Keratinocyte (primary cell): Measurements from ENCODE around the gene CLHC1. TPM values are rescaled to one million over a fixed set of nuclear protein-coding genes. Genes with fewer than 3 reads are reported as not detected.
A peak's percentile ranks its signal among the peaks of the same experiment; 100 is the strongest.

Source experiments
- DNase-seq: peaks from one replicate; pipeline ENCODE4 v3.0.0-alpha.2; 2011; ENCODE audit warnings: low read depth, missing footprints, low spot score
- FAIRE-seq: peaks from 2 replicates; lab custom pipeline; 2011; peaks lifted over from hg19 to GRCh38; lab: Jason Lieb, UNC
- H2AFZ ChIP-seq: 2 replicates; pipeline ENCODE4 v1.6.0; 2012; ENCODE audit warnings: low read length, control low read depth, inconsistent platforms; ENCODE audit not compliant: control insufficient read depth
- H3K27ac ChIP-seq: 2 replicates; pipeline ENCODE4 v1.5.1; 2011; ENCODE audit warnings: low read length; ENCODE audit not compliant: control insufficient read depth, insufficient read depth
- H3K27me3 ChIP-seq: 3 replicates; pipeline ENCODE4 v1.6.0; 2011; ENCODE audit warnings: low read length; ENCODE audit not compliant: control insufficient read depth, insufficient read depth; ENCODE audit errors: extremely low read depth
- H3K36me3 ChIP-seq, 2 experiments: 2 replicates in 1 of 2; 3 replicates in 1 of 2; pipeline ENCODE4 v1.5.1; 2011; ENCODE audit warnings: low read length in 2 of 2, mild to moderate bottlenecking in 1 of 2; ENCODE audit not compliant: control insufficient read depth in 2 of 2, insufficient read depth in 2 of 2; ENCODE audit errors: extremely low read depth in 1 of 2
- H3K4me1 ChIP-seq: 3 replicates; pipeline ENCODE4 v1.5.1; 2011; ENCODE audit warnings: low read length; ENCODE audit not compliant: control insufficient read depth, insufficient read depth; ENCODE audit errors: extremely low read depth
- H3K4me2 ChIP-seq: 3 replicates; pipeline ENCODE4 v1.6.0; 2011; ENCODE audit warnings: low read depth, low read length; ENCODE audit not compliant: control insufficient read depth, insufficient read depth; ENCODE audit errors: extremely low read depth
- H3K4me3 ChIP-seq, 3 experiments: fragments of 200-600 bp in 1 of 3; sonication (generic) in 1 of 3; 2 replicates in 2 of 3; 3 replicates in 1 of 3; pipeline ENCODE4 v1.5.1; 2011 to 2016; ENCODE audit warnings: low read length in 3 of 3, mild to moderate bottlenecking in 3 of 3, control low read depth in 2 of 3, inconsistent platforms in 1 of 3, low read depth in 1 of 3, mixed read lengths in 1 of 3, mixed run types in 1 of 3, moderate library complexity in 1 of 3; ENCODE audit not compliant: control insufficient read depth in 2 of 3, insufficient read depth in 2 of 3; ENCODE audit errors: extremely low read depth in 1 of 3
- H3K79me2 ChIP-seq: 2 replicates; pipeline ENCODE4 v1.6.0; 2012; ENCODE audit warnings: low read length; ENCODE audit not compliant: control insufficient read depth, insufficient read depth
- H3K9ac ChIP-seq: 3 replicates; pipeline ENCODE4 v1.6.0; 2011; ENCODE audit warnings: low read length; ENCODE audit not compliant: control insufficient read depth, insufficient read depth; ENCODE audit errors: extremely low read depth
- H3K9me1 ChIP-seq: 3 replicates; pipeline ENCODE4 v1.6.0; 2011; ENCODE audit warnings: low read length; ENCODE audit not compliant: control insufficient read depth, insufficient read depth; ENCODE audit errors: extremely low read depth
- H3K9me3 ChIP-seq: 2 replicates; pipeline ENCODE4 v1.5.1; 2012; ENCODE audit warnings: low read depth, low read length; ENCODE audit not compliant: control insufficient read depth
- H4K20me1 ChIP-seq: 3 replicates; pipeline ENCODE4 v1.6.0; 2011; ENCODE audit warnings: low read length; ENCODE audit not compliant: control insufficient read depth, insufficient read depth; ENCODE audit errors: extremely low read depth
- EZH2 ChIP-seq: IDR thresholded peaks from one replicate; pipeline ENCODE4 v1.6.1; 2012; ENCODE audit warnings: inconsistent platforms, mild to moderate bottlenecking, low read length, moderate library complexity
- dilution Hi-C: fragments of 300-500 bp; cut with MboI; formaldehyde crosslinking; loops from one replicate; pipeline ENCODE4 v1.7.0; 2020; ENCODE audit warnings: low sequenced_read_pairs; ENCODE audit not compliant: extremely low pct_ligation_motif_present
- polyA plus RNA-seq, 5 experiments: library from polyadenylated mRNA; depleted of rRNA in 3 of 5; stranded (reverse) in 3 of 5; stranded (forward) in 1 of 5; unstranded in 1 of 5; fragments of >200 nt; gene quantifications; 1 replicate in 1 of 5; 2 replicates in 3 of 5; 3 replicates in 1 of 5; pipeline versions ENCODE4 v1.2.1 to v1.2.3, GENCODE V29; 2011 to 2012; ENCODE audit warnings: missing spikeins in 2 of 5, low read depth in 1 of 5, low replicate concordance in 1 of 5
- TF ChIP-seq, protein P1 (sequence below), 3 experiments: IDR thresholded peaks in 1 of 3; conservative IDR thresholded peaks in 1 of 3; optimal IDR thresholded peaks in 1 of 3; 2 replicates in 2 of 3; 3 replicates in 1 of 3; pipeline versions ENCODE3 to v1.5.1; 2011; ENCODE audit warnings: low read length in 3 of 3, mild to moderate bottlenecking in 3 of 3, moderate library complexity in 2 of 3, control low read depth in 1 of 3, inconsistent platforms in 1 of 3; ENCODE audit not compliant: insufficient read depth in 2 of 3; ENCODE audit errors: extremely low read depth in 1 of 3

Gene CLHC1
- polyA plus RNA-seq, 1 donor (not counting 4 experiments of a cell fraction or from before 2014, with no cell fraction given) = 15.2 TPM

- no peaks in the 10 kb centered on the region for H3K36me3 ChIP-seq
- DNase-seq = no peak
Measured at GRCh38 chr2:55158111-55158814, 73.8 kb downstream of the CLHC1 start.

DNA sequence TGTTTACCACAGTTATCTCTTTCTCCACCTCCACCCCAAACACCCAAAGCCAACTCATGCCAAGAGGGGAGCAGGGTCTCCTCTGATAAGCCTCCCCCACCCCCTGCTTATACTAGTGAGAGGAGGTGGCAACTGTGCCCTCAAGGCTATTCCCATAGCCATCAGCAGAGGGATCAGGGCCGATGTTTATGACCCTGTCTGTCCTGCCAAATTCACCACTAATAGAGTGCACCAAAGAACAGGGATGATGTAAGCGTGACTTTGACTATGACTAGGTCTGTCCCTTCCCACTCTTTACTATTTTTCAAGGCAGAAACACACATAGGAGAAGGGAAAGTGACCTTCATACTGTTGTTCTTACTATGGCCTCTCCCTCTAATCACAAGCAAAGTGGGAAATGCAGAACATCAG lies 74.6 kb downstream of the CLHC1 start:
- Histone ChIP-seq H2AFZ (no peak overlapping the region), H3K27ac (no peak overlapping the region), H3K9me1 (no peaks in the 10 kb centered on the region), H4K20me1 (no peaks in the 10 kb centered on the region), H3K27me3 (no peaks in the 10 kb centered on the region), H3K36me3 (no peaks in the 10 kb centered on the region), H3K4me3 (no peak overlapping the region), H3K9me3 (no peaks in the 10 kb centered on the region), H3K4me1 (peaks cover 62% of the 10 kb centered on the region), H3K79me2 (no peaks in the 10 kb centered on the region), H3K4me2 (no peak overlapping the region), H3K9ac (no peak overlapping the region)
- dilution Hi-C loops = loop anchor here (25.0 kb wide), 1 partner anchor 120 kb away; no protein-coding TSS in a partner anchor
- no peak for TF ChIP-seq EZH2
- TF ChIP-seq, protein P1, sequence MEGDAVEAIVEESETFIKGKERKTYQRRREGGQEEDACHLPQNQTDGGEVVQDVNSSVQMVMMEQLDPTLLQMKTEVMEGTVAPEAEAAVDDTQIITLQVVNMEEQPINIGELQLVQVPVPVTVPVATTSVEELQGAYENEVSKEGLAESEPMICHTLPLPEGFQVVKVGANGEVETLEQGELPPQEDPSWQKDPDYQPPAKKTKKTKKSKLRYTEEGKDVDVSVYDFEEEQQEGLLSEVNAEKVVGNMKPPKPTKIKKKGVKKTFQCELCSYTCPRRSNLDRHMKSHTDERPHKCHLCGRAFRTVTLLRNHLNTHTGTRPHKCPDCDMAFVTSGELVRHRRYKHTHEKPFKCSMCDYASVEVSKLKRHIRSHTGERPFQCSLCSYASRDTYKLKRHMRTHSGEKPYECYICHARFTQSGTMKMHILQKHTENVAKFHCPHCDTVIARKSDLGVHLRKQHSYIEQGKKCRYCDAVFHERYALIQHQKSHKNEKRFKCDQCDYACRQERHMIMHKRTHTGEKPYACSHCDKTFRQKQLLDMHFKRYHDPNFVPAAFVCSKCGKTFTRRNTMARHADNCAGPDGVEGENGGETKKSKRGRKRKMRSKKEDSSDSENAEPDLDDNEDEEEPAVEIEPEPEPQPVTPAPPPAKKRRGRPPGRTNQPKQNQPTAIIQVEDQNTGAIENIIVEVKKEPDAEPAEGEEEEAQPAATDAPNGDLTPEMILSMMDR (optimal IDR thresholded peaks at IDR 0.05 in 1 of 3, IDR thresholded peaks at IDR 0.05 in 1 of 3, conservative IDR thresholded peaks at IDR 0.05 in 1 of 3; ENCODE audit: extremely low read depth in 1 of 3, insufficient read depth in 2 of 3, low read length in 3 of 3) = peak in 2 of 3 experiments; percentile 14 to 36
- DNase-seq (no peak), FAIRE-seq (peak; percentile 9)

More at GRCh38 chr2:55158111-55158814, 73.8 kb downstream of the CLHC1 start:
- H3K4me2 ChIP-seq = no peak overlapping the region
- no peaks in the 10 kb centered on the region for H3K9me1 ChIP-seq
- no peaks in the 10 kb centered on the region for H3K79me2 ChIP-seq
- no peaks in the 10 kb centered on the region for H4K20me1 ChIP-seq
- no peaks in the 10 kb centered on the region for H3K9me3 ChIP-seq
- peaks cover 54% of the 10 kb centered on the region for H3K4me1 ChIP-seq
- no peaks in the 10 kb centered on the region for H3K27me3 ChIP-seq
- no peak overlapping the region for H3K27ac ChIP-seq
- H3K9ac ChIP-seq = no peak overlapping the region
- no peak overlapping the region for H3K4me3 ChIP-seq
- dilution Hi-C loops = loop anchor here (25.0 kb wide), 1 partner anchor 121 kb away; no protein-coding TSS in a partner anchor
- no peak overlapping the region for H2AFZ ChIP-seq
- no peak for FAIRE-seq
- TF ChIP-seq EZH2 = no peak
- TF ChIP-seq, protein P1 (optimal IDR thresholded peaks at IDR 0.05 in 1 of 3, IDR thresholded peaks at IDR 0.05 in 1 of 3, conservative IDR thresholded peaks at IDR 0.05 in 1 of 3; ENCODE audit: extremely low read depth in 1 of 3, insufficient read depth in 2 of 3, low read length in 3 of 3) = no peak
